HG03354 (cell line): ENCODE results near the gene TBCD.
"Not testable (repeated sequence)": the region's sequence is repeated elsewhere in the genome, so short reads cannot be mapped to it uniquely, and the experiment has no call there.

Experiments
- ATAC-seq: cut with Tn5 transposase; IDR thresholded peaks from one replicate; pipeline ENCODE4 v1.9.1; 2021; ENCODE audit warnings: mild to moderate bottlenecking; ENCODE audit not compliant: unreplicated experiment, poor library complexity, severe bottlenecking

Gene TBCD

GRCh38 chr17:82939621-82940135, 187.8 kb downstream of the TBCD start:
- ATAC-seq: no peak

- no peak for ATAC-seq
Observed at GRCh38 chr17:82940226-82941020, 188.6 kb downstream of the TBCD start.

DNA sequence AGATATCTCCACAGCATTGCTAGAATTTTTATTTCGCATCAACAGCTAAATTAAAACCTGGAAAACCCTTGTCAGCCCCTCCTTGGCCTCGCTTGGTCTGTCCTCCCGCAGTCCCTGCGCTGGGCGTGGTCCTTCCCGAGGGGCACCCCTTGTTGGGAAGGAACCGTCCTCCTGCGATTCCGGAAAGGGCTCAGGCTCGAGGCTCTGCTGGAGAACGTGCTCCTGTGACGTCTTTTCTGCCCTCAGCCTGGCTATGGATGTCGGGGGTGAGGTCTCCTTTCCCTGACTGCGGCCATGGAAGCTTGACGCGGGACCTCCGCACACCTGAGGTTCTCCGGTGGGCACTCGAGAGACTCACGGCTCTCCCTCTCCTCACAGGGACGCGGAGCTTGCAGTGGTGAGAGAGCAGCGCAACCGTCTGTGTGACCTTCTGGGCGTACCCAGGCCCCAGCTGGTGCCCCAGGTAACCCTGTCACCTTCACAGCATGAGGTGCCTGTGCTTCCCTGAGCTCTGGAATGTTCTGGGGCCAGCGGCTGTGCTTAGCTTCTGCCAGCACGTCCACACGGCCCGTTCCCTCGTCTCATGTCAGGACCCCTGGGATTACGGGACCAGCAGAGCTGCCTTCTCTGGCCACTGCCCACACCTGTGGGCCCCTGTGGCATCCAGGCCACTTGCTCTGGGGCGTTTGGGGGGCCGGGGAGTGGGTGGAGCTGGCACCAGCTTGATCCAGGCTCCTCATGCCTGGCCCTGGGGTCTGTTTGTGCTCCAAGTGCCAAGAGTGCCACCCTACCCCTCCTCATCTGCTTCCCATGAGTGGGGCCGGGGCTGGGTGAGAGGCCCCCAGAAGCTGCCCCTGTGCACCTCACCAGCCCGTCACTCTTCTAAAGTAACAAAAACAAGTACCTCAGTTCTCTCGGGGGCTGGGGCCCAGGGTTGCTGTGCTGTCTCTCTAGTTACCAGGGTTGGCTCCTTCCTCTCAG, 189.4 kb downstream of the TBCD start:
- no peak for ATAC-seq

GRCh38 chr17:82942166-82943130, 190.6 kb downstream of the TBCD start:
- ATAC-seq: no peak

DNA sequence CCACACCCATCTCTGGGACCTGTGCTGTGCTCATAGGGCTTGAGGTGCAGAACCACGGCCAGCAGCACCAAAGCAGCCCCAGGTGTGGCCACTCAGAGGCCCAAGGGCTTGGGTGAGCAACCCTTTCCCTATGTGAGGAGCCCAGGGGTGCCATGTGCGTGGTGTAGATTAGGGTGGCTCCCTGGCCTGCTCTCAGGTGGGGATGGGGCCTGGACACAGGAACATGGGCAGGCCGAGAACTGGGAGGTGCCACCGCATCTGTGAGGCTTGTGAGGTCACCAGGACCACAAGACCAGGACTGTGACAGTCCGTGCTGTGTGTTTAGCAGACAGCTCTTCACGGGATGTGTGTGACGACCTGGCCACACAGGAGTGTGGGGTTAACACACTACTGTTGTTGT, 191.5 kb downstream of the TBCD start:
- ATAC-seq: no peak

DNA sequence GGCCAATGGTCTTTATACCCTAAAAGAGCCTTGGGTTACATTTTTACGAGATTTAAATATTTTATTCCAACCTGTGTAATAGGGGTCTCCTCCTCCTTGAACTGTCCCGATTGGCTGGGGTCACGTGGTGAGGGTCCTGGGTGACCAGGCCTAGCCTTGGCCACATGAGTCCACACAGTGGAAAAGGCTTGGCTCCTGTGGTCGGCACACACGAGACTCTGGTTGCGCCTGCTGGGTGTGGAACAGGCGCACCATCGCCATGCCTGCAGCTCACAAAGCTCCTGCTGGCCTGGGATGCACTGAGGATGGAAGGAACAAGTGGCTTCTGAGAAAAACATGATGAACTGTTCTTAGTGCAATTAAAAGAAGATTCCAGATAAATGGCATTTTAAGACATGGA, 191.9 kb downstream of the TBCD start:
- ATAC-seq: no peak

DNA sequence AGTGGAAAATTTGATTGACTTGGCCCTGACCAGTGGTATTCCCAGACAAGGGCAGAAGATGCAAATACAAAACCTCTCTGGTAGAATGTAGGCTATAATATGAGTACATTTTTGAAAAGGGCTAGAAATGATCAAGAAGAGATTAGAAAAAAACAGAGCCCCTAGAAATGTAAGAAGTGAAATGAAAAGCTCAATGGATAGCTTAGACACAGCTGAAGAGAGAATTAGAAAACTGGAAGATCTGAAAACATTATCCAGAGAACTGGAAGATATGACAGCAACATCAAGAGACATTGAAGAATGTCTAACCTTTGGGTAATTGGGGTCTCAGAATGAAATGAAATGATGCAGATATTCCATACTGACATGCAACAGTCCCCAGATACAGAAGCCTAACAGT, 193.1 kb downstream of the TBCD start:
- no peak for ATAC-seq

DNA sequence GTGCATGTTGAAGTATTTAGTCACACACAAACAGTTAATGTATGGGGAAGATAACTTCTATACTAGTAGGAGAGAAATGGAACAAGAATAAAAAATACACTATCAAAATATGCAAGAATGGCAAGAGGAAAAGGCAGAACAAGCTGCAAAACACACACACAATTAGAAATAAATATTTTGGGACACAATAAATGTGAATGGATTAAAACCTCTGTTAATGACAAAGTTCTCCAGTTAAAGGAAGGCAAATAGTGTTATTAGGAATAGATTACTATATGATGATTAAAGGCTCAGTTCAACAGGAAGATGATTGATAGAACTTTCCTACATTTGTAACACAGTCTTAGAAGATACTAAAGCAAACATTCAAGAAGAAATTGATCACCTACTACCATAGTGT, 194.2 kb downstream of the TBCD start:
- ATAC-seq: no peak

GRCh38 chr17:82947051-82947991, 195.5 kb downstream of the TBCD start:
- ATAC-seq: no peak

- no peak for ATAC-seq
Observed at GRCh38 chr17:82948081-82948511, 196.2 kb downstream of the TBCD start.

DNA sequence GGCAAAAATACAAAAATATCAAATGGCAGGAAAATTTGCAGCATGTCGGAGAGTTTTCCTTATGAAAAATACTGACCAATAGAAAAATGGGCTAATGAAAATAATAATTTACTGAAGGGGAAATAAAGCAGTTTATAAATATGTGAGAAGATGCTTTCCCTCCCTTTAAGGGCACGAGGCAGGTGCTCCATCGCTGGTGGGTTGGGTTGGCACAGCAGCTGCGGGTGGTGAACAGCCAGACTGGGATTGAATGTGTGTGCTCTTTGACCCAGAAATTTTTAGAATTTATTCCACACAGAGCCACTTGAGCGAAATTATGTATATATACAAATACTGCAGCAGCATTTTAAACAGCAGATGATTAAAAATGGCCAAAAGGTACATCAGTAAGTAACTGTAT, 197.1 kb downstream of the TBCD start:
- ATAC-seq: no peak

GRCh38 chr17:82949361-82949760, 197.5 kb downstream of the TBCD start:
- ATAC-seq: no peak

- no peak for ATAC-seq
Observed at GRCh38 chr17:82949984-82950383, 198.1 kb downstream of the TBCD start.

DNA sequence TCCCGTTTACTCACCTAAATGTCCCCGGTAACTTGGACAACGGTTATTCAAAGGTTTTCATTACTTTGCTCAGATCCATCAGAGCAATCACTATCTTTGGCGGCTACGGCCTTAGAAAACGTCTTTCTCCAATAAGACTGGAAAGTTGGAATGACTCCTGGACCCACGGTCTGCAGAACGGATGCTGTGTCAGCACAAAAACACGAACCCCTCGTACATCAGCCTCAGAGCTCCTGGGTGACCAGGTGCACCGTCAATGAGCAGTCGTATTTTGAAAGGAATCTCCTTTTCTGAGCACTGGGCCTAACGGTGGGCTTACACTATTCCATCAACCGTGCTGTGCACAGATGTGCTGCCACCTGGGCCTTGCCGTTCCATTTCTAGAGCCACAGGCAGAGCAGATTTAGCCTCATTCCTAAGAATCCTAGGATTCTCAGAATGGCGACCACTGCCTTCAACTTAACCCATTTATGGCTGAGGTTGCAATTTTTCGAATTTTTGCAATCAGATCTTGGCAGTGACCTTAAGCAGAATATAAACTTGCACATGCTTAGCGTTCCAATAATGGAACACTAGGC, 198.7 kb downstream of the TBCD start:
- ATAC-seq: no peak

- ATAC-seq: no peak
Observed at GRCh38 chr17:82952019-82952418, 200.2 kb downstream of the TBCD start.

GRCh38 chr17:82955106-82955505, 203.2 kb downstream of the TBCD start:
- not testable (repeated sequence) for ATAC-seq

- not testable (repeated sequence) for ATAC-seq
Observed at GRCh38 chr17:82955627-82956026, 203.8 kb downstream of the TBCD start.

DNA sequence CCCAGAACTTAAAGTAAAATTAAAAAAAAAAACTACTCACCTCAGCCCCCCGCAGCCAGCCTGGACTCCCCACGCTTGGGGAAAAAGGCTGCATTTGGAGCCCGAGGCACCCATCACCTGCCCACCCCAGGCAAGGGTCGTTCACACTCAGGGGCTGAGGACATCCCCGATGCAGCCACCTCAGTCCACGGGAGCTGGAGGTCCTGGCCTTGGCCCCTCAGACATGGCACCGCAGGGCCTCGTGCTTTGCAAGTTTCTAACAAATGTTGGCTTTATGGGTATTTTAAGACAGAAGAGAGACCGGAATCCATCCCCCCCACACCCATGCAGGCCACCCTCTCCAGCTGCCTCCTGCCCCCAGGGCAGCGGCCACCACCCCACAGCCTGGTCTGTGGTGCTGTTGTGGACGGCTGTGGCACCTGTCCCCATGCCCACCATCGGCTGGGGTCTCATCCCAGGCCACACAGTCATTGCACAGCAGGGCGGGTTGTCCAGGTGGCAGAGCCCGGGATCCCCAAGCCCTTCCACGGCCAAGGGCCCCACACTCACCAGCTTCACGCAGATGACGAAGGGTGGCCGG, 204.4 kb downstream of the TBCD start:
- ATAC-seq: no peak
